NCI-H146 (cell line): ENCODE results near the gene SPEM2.
A peak's percentile ranks its signal among the peaks of the same experiment; 100 is the strongest.

Experiments
- DNase-seq: peaks from one replicate; lab custom pipeline; 2025; lab: John Stamatoyannopoulos, UW

SPEM2 gene

DNA sequence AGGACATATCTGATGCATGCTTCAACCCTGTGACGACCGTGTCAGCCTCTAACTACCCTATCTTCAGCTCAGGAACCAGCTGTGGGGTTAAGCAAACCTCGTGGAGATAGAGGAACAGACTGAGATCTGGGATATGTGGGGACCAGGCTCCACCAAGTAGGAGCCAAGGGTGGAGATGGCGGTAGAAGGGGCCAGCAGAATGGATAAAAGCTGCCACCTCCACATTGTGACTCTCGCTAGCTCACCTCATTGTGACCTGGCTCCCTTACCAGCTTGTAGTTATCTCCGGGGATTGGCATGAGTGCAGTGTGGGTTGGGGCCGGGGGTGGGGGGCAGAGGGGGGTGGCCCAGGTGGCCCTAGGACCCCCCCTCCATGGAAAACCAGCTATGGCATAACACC lies at the start of gene SPEM2:
Gene SPEM2 (plus strand): TSS at position 301 of the 400 bp plus-strand sequence. CDS start 73 bp downstream, at position 374.
- no peak for DNase-seq

DNA sequence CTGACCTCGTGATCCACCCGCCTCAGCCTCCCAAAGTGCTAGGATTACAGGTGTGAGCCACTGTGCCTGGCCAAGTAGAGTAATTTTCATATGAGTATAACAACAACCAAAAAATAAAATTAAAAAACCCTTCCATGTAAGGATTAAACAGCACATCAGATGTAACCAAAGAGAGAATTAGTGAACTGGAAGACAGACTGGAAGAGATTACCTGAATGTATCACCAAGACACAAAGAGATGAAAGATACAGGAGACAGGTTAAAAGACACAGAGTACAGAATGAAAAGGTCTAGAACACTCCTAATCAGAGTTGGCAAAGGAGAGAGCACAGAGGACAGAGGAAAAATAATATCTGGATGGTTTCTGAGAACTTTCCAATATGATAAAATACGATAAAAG lies 46.3 kb upstream of the SPEM2 start:
- DNase-seq: no peak

DNA sequence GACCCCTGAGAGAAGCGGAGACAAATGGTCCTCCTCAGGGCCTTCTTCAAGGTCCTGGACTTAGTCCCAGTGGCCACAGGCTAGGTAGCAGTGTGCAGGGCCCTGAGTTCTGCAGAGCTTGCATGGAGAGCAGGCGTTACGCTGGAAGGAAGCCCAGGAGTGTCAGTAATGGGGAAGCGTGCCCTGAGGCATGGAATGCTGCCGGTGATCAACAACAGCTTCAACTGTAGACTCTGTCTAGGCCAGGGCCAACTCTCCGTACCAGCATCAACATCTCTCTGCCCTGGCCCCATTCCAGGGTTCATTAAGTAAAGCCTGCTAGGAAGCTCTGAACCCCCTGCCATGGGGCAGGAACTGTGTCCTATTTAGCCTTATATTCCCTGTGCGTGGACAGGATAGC lies 45.1 kb upstream of the SPEM2 start:
- DNase-seq: peak; percentile 57

DNA sequence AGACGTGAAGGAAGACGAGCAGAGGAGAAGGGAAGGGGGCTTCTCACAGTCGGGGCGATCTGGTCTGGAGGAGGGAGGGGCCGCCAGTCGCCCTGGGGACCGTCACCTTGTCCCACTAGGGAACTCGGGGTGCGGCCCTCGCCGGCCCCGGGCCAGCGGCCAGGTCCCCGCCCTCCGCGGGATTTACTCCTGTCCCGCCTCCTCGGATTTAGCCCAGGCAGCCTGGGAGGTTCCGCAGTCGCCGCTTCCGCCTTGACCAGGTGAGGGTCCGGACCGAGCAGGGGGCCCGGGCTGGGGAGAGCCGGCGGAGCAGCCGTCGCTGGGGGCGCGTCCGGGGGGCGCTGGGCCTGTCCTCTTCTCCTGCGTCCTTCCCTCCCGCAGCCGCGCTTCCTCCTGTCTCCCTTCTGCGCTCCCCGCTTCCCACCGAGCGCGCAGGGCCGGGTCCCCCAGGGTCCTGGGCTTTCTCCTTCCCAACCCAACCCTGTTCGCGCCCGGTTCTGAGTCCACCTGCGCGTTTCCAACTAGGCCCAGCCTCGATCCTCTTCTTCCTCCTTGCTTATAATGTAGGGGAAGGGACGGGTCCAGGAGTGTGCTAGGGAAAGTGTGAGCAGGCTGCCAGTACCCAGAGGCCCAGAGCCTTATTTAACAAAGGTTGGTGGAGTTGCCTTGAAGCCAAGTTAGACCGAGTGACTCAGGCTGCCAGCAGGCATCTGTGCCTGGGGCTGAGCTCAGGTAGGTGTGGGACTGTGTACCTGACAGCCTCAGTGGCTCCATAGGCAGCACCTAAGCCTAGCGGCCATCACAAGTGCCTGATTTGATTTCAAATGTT lies 44.3 kb upstream of the SPEM2 start, which contains the start of gene TNK1:
Gene TNK1 (plus strand): TSS at position 235 of the 829 bp plus-strand sequence. CDS start 1,838 bp downstream, outside the sequence.
- DNase-seq: peak; percentile 27

DNA sequence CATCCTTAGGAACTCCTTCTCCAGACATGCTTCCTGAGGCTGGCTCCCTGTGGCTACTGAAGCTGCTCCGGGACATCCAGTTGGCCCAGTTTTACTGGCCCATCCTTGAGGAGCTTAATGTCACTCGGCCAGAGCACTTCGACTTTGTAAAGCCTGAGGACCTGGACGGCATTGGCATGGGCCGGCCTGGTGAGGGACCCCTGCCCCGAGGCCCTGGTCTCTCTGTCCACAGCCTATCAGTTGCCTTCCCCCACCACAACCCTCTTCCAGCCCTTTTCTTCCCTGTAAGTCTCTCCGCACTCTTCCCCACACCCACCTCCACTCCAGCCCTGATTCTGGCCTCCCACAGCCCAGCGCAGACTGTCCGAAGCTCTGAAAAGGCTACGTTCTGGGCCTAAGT lies 42.5 kb upstream of the SPEM2 start:
- no peak for DNase-seq

DNA sequence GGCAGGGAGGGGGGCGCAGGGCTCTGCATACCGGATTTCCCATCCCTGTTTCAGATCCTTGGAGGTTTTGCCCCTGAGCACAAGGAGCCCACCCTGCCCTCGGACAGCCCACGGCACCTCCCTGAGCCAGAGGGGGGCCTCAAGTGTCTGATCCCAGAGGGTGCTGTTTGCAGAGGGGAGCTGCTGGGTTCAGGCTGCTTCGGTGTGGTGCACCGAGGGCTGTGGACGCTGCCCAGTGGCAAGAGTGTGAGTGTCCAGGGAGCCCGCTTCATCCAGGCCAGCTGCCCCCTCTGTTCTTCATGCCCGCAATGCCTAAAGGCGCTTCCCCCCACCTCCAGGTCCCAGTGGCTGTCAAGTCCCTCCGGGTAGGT lies 42.1 kb upstream of the SPEM2 start:
- DNase-seq: no peak

DNA sequence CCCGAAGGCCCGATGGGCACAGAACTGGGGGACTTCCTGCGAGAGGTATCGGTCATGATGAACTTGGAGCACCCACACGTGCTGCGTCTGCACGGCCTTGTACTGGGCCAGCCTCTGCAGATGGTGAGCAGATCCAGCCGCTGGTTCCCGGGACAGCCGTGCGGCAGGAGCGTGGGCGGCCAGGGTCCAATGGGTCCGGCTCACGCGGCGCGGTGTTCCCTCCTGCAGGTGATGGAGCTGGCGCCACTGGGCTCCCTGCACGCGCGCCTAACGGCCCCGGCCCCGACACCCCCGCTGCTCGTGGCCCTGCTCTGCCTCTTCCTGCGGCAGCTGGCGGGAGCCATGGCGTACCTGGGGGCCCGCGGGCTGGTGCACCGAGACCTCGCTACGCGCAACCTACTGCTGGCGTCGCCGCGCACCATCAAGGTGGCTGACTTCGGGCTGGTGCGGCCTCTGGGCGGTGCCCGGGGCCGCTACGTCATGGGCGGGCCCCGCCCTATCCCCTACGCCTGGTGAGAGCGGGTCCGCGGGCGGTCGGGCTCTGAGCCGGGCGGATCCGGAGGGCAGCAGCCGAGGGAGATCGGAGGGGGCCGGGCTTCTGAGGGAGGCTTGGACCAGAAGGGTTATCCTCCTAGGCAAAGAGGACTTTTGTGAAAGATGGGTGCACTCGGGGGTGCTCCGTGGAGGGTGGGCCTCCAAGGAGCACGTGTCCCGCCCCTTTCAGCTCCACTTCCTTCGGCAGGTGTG lies 41.5 kb upstream of the SPEM2 start:
- peak; percentile 84 for DNase-seq

DNA sequence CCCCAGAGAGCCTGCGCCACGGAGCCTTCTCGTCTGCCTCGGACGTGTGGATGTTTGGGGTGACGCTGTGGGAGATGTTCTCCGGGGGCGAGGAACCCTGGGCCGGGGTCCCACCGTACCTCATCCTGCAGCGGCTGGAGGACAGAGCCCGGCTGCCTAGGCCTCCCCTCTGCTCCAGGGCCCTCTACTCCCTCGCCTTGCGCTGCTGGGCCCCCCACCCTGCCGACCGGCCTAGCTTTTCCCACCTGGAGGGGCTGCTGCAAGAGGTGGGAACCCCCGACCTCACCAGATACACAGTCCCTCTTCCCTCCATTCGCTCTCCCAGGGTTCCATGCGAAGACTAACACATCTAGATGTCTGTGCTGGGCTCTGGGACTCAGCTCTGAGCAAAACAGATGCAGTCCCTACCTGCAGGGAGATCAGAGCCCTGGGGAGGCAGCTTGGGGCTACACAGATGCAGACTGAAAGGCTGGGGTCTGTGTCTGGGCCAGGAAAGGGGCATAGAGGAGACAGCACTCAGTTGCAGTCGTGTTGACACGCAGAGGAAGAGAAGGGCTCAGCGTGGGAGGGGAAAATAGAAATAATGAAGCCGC lies 40.8 kb upstream of the SPEM2 start:
- no peak for DNase-seq

DNA sequence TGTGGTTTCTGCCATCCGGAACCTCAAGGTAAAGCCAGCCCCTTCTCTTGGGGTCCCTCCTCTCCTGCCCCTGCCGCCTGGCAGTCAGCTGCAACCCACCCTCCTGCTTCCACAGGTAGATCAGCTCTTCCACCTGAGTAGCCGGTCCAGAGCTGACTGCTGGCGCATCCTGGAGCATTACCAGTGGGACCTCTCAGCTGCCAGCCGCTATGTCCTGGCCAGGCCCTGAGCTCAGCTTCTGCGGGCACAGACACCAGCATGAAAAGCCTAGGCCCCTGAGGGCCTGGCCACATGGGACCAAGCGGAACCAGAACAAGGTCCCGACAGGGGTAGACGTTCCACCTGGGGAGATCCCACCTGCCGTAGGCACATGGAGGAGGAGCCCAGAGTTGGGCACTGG lies 36.6 kb upstream of the SPEM2 start:
- no peak for DNase-seq

DNA sequence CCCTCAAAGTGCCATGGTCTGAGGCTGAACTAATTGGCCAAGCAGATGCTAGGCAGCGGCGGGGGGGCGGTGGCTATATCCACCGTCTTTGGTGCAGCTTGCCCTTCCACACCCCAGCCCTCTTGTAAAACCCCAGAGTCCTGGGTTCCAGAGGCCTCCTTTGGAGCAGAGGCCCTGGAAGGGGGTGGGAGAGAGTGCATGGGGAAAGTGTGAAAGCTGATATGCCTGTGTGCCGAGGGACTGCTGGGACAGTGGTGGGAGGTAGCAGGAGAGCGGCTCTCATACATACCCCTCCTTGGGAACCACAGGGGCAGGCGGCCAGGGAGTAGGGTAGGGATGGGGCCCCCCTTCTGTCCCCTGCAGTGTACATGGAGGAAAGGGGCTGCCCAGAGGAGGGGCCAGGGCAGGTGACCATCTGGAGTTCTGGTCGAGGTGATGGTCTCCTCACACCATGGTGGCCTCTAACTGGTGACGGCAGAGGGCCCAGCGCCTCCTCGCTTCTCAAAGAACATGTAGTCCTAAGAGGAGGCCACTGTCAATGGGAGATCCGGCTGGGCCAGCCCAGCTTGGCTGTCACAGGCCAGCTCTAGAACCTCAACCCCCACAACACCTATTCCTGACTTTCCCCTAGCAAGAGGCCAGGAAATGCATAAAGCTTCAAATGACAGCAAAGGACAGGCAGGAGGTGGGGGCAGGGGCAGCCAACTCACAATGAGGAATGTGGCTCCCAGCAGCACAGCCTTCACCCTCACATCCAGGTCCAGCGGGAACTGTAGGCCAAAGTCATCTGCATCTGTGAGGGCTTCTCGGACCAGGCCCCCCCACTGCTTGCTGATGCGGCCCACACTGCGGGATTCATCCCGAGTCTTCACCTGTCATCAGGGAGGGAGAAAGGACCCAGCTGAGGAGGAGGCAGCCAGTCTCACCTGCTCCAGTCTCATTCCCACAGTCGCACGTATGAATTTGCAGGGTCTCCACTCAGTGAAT lies 35.2 kb upstream of the SPEM2 start:
- DNase-seq: no peak

DNA sequence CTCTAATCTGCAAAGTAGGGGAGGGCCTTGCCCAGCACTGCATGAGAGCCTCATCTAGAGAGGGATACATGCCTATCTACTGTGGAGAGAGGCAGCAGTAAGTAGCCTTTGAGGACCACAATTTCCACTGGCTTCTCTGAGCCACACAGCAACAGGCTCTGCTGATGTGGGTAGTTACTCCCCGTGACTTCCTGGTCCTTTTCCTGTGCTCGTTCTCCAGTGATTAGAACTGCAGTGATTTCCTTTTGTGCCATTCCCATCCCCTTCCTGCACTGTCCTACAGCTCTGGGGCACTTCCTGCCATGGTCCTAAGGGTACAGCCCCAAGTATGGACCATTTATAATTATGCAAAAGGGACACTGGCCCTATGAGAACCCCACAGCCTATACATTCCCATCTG lies 34.1 kb upstream of the SPEM2 start:
- no peak for DNase-seq

DNA sequence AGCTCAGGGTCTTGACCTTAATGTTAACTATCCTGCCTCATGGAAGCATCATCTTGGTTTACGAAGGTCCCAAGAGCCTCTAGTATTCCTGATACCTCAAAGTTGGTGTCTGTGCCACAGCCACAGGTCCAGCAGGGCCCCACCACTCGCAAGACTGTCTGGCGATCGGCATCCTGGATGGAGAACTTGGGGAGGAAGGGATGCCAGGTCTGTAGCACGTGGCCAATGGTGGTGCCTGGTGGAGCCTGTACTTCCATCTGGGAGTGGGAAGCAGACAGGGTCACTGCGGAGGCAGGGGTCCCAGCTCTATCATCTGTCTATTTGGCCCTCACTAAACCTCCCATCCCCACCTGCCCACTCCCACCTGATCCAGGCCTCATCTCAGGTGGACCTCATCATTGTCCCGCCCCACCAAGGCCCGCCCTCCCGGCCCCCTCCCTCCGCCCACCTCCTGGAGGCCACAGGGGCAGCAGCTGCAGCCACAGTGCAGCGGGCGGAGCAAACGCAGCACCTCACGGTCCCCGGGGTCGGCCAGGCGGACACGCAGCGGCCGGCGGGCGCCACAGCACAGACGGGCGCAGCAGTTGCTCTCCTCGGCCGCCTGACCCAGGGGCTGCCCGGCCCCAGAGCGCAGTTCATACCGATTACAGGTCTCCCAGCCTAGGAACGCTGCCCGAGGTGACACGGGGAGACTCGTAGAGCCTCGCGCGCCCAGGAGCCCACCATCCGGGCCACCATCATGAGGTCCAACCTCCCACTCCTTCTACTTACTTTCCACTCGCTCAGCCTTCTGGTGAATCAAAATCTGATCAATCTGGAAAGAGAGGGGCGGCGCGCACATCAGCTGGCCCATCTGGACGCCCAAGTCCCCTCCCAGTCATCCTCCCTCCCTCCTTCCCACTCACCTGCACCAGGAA lies 32.5 kb upstream of the SPEM2 start:
- DNase-seq: no peak

DNA sequence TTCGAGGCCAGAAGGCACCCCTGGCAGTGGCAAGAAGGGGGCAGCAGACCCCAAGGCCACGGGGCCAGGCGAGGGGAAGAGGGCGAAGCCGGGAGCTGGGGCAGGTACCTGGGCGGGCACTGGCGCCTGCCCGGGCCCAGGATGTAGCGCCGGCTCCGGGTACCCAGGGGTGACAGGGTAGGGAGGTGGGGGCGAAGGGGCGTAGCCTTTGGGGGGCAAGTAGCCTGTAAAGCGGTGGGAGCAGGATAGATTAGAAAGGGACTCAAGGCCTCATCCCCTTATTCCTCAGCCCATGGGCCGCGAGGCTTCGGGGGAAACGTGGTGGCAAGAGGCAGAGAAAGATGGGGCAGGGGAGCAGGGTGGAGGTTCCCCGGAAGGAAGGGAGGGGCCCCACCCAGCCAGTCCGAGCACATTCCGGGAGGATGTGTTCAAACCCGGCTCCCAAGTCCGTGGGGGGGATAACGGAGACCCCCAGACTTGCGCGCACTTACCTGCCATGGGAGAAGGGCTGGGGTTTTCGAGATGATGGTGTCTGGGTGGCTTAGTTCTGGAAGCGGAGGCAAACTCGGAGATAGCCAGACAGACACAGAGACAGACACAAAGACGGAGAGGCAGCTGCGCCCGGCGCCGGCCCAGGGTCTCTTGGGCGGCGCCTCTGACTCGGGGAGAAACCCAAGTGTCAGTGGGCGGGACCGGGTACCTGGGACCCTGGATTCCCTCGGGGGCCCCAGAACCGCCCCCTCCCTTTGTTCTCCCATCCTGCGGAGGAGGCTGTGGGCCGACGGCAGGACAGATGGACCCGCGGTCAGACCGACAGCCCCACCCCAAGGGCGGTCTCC lies 31.6 kb upstream of the SPEM2 start:
- peak; percentile 70 for DNase-seq

DNA sequence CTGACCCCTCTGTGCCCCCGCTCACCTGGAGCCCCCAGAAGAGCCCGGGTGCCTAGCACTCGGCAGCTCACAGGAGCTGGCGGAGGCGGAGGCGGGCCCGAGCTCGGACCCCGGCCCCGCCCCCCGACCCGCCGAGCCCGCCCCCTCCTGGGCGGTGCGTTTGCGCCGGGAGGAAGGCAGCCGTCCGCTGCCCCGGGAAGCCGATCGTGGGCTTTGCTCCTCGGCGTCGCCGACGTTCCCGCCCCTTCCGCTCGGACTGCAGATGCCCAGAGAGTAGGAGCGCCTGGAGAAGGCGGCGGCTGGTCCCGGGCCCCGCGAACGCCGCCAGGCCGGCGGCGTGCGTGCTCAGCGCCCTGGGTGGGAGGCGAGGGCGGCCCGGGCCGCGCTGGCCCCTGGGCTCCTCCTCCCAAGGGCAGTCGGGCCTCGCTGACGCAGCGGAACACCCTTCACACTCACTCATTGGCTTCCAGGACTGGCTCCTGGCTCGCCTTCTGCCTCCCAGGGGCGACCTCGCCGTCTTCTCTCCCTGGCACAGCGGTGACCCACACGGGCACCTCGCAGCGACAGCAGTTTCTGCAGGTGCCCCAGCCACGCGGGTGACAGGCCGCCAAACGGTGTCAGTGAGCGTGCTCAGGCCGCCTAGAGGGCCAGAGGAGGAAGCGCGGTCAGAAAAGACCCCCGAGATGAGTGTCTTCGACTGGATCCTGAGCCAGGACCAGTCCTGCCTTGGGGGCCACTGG lies 30.8 kb upstream of the SPEM2 start, which contains the start of gene PLSCR3:
Gene PLSCR3 (minus strand): TSS at position 74 of the 740 bp plus-strand sequence. CDS start 415 bp downstream, outside the sequence.
- peak; percentile 88 for DNase-seq

DNA sequence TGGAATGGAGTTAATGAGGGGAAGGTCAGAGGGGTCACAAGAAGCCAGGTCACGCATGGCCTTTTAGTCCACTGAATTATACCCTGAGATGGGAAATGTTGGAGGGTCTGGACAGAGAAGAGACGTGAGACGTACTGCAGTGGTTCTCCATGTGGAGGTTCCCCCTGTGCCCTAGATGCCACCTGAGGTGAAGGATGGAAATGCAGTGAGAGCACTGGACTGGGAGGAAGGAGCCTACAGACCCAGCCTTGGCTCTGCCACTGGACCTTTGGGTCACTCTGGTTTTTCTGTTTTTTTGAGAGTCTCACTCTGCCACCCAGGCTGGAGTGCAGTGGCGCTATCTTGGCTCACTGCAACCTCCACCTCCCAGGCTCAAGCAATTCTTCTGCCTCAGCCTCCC lies 29.3 kb upstream of the SPEM2 start:
- DNase-seq: no peak

DNA sequence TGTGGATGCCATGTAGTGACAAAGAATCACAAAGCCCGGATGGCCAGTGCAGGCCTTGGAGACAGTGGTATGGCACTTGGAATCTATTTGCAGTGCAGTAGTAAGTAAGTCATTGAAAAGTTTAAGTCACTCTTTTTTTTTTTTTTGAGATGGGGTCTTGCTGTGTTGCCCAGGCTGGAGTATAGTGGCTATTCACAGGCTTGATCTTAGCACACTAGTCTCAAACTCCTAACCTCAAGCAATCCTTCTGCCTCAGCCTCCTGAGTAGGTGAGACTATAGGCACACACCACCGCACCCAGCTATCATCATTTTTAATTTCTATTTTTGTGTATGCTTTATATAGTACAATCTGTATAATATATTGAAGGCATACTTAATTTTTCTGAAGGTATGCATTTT lies 26.8 kb upstream of the SPEM2 start:
- DNase-seq: no peak

DNA sequence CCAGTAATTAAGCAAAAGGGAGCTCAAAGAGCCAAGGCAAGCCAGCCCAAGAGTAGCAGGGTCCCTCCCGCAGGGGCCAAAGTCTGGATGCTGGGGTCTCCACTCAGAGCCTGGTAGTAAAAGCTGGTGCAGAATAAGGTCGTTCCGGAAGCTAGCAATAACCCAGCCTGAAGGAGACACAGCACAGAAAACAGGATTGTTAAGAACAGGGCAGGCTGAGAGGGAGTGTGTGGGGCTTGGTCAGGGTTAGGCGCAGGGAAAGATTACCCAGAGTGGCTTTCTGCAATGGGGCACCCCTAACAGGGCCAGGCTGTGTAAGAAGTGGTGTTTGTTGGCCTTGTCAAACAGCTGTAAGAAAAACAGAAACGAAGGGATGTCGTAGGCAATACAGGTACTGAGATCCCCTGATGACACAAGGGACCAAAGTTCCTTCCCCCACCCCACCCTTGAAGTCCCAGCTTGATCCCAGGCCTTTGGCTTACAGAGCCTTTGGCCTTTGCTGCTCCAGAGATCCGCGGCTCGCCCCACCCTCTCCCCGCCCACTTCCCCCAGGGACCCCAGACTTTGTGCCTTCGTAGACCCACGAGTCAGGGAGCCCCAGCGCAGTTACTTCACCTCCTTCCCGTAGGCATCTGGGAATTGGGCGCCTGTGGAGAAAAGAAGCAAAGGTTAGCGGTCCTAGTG lies 22.2 kb upstream of the SPEM2 start:
- no peak for DNase-seq

DNA sequence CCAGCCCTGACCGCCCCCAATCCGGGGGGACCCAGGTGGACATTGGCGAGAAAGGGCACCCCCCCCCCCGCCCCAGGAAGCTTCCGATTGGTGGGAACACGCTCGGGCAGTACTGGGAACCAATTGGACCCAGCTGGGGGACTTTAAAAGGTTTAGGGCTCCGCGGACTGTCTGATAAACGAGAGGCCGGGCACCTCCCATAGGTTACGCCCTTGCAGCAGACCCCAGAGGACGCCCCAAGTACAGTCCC lies 21.8 kb upstream of the SPEM2 start:
- no peak for DNase-seq
